HG03457 (cell line): Measurements from ENCODE around the gene PDYN.

Experiments used
- ATAC-seq: cut with Tn5 transposase; IDR thresholded peaks from one replicate; pipeline ENCODE4 v1.9.1; 2021; ENCODE audit warnings: moderate number of reproducible peaks; ENCODE audit not compliant: unreplicated experiment

PDYN gene

DNA sequence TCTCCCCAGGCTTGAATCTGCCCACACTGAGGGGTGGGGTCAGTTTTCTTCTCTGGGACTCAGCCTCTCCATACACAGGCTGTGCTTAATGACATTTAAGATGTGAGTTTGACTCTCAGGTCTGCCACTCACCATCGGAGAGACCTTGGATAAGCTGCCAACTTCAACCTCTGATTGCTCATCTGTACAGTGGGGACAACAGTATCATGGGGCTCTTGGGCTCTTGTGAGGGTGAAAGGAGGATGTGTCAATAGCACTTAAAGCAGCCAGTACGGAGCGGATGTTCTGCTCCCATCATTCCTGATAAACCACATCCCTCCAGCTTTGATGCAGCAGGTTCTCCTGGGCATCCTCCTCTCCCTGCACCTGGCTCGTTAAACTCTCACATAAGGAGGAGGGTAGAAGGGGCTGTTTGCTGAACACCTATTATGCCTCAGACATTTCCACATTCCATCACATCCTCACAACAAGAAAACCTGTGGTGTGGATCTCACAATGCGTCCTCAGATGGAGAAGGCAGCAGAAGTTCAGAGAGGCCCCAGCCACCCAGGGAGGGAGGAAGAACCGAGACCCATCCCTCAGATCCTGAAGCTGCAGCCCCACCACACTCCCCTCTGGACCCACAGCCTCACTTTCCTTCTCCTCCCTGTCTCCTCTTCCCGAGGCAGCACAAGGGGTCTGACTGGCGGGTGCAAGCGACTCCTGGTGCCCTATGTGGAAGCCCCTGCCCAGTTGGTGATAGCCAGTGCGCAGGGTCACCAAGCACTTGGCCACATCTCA is 1.9 kb upstream of the PDYN start:
- no peak for ATAC-seq

DNA sequence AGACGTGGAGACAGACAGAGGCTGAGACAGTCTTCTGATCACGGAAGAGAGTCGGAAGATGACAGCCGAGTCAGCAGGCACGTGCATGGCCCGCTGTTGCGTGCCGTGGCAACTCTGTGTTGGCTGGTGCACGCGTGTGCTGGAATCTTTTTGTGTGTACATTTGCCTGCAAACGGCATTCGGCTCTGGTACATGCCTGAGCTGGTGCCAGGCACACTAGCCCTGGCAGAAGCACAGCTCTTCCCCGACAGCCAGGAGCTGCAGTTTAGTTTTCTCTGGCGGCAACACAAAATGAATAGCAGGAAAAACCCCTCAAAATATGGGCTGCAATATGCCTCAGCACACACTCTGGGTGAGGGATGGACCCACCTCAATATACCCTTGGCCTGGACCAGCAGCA is 769 bp upstream of the PDYN start:
- no peak for ATAC-seq

DNA sequence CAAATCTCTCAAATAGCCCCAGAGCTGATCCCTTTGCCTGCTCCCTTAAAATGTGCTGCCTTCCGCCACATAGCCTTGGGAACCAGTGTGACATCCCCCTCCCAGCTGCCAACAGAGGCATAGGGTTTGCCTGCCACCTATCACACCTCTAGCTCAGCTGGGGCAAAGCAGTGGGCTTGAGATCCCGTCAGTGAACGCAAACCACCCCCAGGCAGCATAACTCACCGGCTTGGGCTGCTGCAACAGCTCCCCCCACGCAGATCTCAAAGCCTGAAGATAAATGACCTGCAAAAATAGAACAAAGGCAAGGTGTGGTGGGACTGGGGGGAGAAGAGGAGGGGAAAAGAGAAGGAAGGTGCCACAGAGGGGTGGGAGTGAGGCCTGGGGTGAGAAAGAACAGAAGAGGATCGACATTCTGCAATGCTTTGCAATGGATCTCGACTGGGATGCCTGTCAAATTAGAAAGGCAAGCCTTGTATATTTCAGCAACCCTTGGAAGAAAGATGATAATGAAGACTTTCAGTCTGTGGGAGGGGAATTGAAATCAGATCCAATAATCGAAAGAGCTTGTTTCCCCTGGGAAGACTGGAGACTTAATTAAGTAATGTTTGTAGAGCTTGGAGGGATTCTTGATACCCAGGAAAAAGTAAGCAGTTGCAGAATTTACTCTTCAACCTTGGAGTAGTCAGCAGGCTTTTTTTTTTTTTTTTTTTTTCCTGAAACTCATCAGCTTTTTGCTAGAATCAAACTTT is 1.3 kb downstream of the PDYN start:
- no peak for ATAC-seq

DNA sequence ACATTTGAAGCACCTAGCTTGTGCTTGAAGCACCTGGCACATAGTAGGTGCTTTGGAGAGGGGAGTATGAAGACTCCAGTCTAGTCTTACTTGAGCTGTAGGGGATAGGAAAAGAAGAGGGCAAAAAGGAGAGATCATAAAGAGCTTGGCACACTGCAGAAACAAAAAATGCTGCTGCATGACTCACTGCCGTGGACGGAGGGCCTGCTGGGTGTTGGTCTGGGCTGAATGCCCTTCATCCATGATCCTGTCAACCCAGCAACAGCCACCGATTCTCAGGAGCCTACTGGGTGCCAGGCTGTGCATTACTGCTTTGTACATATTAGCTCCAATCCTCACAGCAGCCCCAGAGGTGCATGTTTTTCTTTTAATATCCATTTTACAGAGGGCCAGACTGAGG is 6.0 kb downstream of the PDYN start:
- no peak for ATAC-seq

DNA sequence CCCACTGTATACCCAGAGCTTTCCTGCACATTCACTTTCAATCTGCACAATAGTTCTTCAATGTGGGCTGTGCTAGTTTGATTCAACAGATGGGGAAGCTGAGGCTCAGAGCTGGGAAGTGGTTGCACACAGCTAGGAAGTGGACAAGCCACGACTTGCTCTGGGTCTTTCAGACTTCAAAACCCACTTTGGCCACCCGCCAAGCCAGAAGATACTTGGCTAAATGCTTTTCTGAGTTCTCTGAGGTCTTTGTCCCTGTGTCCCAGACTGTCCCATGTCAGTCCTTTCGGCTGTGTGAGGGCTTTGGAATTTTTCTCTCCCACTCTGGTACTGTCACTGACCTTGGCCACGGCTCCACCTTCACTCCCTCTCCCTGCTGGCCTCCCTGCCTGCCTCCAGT is 10.6 kb downstream of the PDYN start:
- no peak for ATAC-seq

DNA sequence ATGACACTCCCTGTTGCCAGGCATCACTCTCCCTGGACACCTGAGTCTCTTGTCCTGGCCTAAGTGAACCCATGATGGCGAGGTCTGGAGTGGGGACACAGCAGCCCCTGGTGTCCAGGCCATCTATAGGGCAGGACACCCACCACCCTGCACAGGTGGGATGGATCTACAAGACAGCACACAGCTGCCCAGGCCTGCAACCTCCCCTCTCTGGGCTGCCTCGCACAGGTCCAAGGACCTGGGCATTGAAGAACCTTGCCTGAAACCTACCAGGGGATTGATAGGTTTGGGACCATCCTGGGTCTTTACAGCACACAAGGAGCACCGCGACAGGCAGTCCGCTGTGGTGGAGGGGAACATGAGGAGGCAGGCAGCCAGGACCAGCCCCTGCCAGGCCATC is 11.2 kb downstream of the PDYN start:
- ATAC-seq = no peak

DNA sequence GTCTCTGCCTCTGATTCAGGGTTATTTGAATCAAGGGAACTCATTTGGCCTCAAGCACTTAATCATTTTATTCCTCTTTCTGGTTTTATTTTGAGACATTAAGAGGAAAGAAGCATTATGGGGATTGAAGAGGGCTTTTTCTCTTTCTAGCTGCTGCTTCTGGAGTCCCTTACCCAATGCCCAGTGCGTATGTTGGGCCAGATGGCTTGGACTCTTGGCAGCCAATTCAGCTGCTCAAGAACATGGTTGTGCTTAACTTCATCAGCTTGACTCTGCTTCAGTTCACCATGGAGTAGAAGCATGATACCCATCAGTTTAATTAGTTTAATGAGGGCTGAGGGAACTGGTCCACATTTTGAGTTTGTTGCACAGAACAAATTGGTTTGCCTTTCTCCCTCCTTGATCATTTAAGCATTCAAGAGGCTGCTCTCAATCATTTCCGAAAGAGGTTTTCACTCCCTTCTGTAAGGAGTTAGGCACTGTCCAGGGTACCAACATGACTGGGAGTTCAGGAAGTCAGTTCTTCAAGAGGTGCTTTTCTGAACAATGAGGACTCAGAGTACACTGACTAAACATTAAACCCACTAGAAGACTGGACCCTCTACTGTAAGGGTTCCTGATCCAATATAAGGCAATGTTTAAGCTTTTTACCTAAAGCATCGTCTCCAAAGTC is 14.6 kb downstream of the PDYN start:
- ATAC-seq = no peak

DNA sequence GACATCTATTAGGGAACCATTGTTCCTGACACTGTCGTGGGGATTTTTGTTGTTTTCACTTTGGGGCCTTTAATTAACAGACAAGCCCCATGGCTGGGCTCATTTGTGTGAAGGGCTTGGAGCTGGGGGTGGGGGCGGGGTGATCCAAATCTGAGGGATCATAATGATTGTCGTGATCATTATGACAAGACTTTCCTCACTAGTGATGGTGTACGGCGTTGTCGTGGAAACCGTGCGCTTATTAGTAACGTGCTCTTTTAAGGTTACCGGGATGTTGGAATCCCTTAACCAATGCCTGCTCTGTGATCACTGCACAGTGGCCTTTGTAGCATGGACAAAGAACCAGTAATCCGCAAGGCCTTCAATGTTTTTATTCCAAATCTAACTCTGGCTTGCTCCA is 18.6 kb downstream of the PDYN start:
- no peak for ATAC-seq

DNA sequence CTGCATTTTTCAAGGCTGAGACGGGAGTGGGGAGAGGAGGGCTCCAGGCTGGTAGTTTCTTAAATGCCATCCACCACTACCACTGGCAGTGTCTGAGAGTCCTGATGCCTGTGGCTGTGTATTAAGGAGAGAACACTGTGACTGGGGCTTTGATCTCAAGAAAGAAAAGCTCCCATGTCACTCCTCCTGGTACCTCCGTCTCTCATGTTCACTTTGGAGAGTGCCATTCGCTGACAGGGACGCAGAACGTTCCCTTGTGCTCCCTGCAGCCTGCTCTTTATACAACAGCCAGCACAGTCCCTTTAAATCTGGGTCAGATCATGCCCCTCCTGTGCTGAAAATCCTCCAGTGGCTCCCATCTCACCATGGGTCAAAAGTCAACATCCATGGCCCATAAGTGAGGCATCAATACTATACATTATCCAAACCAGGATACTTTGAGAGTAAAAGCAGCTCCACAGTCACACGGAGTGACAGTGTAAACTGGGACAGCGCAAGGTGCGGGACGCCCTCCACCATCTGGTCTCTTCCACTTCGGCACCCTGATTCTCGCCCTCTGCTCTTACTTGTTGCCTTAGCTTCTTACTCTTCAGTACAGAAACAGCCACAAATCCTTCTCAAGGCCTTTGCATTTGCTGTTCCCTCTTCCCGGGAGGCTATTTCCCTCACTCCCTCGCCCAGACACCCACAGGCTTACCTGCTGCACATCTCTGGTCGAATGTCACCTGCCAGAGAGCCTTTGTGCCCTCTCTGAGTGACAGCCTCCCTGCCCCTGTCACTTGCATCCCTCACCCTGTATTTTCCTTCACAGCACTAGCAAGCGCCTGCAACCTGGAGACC is 20.0 kb downstream of the PDYN start:
- no peak for ATAC-seq

DNA sequence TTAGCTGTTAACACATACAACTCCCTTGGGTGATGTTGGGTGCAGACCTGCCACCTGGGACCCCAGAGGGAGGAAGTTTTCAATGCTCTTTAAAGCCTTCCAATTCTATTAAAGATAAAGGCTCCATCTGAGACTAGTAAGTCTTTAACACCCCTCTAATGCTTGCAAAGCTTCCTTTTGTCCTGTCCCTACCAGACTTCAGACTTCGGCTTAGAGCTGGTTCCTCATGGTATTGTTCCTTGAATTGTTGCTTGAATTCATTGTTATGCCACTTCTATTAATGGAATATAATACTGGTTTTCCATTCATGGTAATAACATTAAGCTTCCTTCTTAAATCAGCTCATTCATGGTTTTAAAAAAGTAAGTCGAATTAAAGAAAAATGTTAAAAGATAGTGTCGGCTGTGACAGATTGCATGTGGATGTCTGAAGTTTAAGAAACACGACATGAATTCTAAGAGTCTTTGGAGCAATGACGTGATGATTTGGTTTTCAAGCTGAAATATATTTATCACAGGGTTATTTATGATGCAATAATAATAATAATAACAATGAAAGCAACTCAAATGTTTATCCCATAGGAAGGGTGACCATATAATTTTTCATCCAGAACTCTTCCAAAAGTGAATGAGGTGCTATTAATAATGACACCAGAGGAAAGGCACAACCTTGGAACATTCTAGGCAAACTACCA is 21.8 kb downstream of the PDYN start:
- no peak for ATAC-seq

DNA sequence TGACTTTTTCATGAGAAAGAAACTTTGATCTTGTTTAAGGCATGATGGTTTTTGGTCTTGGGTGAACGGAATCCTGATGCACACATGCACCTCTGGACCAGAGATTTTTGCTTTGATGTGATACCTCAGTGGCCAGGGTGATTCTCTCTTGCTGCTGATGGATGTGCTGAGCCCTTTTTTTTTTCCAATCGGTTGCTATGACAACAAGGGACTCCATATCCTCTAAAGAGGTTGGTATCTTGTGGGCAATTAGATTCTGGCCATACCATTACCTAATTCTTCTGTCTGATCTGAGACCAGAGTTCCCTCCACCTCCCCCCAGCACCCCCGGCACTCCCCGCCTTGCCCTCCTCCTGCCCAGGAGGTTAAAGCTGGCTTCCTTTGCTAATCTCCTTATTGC is 24.9 kb downstream of the PDYN start:
- no peak for ATAC-seq

DNA sequence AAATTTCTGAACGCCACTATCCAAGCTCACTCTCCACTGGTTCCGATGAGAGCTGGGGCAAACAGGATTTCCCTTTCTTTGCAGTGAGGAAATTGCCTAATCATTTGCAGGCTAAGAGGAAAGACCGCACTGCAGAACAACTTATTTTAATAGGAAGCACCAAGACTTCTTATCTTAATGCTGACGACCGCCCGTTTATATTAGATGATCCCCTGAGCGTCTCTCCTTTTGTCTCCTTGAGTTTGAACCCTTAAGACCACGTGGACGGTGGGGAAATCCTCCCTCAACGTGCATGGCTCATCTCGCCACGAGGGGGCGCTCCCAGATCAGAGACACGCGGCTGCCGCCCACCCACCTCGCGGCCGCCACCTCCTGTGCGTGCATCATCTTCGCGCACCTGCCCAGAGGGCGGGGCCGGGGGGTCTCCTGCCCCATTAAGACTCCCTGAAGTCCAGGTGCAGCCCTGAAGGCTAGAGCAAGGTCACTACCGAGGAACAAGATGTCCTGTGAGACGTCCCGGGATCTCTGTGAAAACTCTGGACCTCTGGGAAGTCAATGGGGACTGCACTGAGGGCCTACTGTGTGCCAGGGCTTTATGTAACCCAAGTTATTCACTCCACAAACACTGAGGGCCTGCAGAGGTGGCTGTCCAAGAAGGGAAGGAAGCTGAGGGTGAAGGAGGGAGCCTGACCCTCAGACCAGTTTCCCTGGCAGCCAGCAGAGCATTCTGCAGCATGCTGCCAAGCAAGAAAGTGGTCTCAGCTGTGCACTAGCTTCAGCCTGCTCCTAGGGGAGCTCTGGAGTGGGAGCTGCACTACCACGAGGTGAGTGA is 28.1 kb downstream of the PDYN start:
- no peak for ATAC-seq

DNA sequence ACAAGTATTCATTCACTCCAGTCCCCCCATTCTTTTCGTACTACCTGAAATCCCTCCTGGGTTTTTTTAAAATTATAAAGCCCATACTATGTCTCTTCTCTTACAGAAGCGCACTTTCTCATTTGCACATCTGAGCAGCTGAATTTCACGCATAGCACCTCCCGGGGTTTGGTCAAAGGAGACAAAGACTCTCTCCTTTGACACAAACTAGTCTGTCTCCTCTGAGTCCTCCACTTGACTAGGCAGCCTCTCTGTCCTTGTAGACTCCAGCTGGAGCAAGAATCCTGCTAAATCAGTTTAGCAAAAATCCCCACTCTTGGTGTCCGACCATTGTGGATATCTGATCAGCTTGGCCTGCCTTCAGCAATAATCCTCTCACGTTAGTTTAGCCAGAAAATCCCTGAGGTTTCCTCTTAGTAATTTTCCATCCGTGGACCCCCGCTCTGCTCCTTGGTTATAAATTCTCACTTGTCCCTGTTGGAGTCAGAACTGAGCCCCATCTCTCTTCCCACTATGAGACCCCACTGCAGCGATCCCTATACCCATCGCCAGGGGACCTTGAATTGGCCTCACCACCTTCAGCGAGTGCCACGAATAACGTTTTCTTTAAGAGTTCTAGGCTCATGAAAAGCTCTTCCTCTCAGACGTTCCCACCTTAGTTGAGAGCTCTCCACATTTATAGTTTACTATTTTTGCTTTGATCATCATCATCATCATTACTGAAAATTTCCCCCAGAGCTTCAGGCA is 29.0 kb downstream of the PDYN start:
- no peak for ATAC-seq

DNA sequence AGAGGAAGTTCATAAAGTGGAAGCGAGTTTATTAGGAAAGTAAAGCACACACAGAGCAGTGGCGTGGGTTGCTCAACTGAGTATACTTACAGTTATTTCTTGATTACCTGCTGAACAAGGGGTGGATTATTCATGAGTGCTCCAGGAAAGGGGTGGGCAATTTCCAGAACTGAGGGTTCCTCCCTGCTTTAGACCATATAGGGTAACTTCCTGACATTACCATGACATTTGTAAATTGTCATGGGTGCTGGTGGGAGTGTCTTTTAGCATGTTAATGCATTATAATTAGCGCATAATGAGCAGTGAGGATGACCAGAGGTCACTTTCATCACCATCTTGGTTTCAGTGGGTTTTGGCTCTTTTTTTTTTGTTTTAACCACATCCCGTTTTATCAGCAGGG is 29.8 kb downstream of the PDYN start:
- ATAC-seq = no peak

DNA sequence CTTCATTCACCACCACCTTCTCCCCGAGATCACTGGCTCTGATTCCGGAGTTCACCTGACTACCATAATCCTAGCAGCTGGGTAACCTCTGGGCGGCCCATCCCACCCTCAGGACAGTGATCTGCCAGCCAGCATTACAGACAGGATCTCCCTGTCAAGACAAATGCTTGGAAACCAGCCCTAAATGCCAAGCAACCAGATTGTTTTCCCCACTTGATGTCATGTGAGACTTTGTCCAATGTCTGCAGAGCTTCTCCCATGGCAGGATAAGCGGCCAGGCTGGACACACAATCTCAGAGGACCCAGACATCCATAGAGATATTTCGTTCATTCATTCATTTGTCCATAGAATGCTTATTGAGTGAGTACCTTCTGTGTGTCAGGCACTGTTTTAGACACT is 32.5 kb downstream of the PDYN start:
- ATAC-seq = no peak

DNA sequence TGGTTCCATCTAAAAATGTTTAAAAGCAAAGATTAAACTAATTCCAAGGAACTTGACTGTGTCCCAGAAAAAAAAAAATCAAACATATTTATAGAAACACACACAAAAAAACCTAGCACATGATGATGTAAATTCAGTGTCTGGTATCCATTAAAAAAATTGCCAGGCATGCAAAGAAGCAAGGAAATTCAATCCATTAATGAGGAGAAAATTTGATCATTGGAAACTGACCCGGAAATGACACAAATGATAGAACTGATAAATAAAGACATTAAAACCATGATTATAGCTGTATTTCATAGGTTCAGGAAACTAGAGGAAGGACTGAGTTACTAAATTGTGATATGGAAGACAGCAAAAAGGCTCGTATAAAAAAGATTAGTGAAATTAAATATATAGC is 34.7 kb downstream of the PDYN start:
- ATAC-seq = no peak

DNA sequence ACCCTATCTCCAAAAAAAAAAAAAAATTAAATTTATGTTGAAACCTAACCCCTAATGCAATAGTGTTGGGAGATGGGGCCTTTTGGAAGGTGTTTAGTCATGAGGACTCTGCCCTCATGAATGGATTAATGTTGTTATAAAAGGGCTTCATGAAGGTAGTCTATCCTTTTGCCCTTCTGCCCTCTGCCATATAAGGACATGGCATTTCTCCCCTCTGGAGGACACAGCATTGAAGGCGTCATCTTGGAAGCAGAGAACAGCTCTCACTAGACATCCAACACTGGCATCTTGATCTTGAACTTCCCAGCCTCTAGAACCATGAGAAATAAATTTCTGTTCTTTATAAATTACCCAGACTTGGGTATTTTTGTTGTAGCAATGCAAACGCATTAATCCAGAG is 35.4 kb downstream of the PDYN start:
- ATAC-seq = no peak

DNA sequence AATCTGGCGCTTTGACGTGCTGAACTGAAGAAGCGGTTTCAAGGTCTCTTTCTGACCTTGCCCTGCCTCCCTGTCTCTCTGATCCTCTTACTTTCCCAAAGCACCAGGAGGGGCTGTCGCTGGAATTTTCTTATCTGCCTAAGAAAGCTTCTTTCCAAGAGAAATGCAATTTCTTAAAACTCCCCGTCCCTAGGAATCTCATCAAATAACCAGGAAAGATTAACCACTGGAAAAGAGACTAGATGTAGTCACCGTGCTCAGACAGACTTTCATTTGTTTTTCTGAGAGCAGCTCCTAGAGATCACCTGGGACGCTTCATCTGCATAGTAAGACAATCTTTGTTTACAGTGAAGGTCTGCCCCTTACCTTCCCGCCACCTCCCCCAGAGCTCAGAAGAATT is 38.6 kb downstream of the PDYN start:
- no peak for ATAC-seq

DNA sequence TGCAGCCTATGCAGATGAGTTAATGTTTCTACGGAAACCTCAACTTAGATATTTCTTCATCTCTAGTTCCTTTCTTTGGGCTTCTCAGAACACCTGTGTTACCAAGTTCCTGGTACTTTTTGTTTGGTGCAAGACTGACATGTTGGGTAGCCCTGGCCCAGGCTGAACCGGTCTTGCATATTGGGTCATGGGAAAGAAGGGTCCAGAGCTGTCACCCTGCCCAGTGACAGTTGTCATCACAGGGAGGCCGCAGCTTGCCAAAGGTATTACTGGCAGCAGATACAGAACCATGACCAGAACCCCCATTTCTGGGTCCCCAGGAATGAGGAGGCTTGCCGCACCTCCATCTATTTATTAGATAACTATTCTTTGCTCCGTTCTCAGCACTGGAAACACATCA is 40.2 kb downstream of the PDYN start:
- ATAC-seq = no peak
